Measurements from ENCODE around the gene SPATS2L.

DNA sequence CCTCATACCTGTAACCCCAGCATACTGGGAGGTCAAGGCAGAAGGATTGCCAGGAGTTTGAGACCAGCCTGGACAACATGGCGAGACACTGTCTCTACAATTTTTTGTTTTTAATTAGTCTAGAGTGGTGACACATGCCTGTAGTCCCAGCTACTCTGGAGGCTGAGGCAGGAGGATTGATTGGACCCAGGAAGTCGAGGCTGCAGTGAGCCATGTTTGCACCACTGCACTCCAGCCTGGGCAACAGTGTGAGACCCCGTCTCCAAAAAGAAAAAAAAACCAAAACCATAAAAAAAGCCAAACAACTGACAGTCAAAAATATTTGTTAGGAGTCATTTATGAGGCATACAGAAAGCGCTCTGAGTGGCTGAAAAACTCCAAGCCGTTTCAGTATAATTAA, 107.9 kb downstream of the SPATS2L start:
- TF ChIP-seq, protein P1, sequence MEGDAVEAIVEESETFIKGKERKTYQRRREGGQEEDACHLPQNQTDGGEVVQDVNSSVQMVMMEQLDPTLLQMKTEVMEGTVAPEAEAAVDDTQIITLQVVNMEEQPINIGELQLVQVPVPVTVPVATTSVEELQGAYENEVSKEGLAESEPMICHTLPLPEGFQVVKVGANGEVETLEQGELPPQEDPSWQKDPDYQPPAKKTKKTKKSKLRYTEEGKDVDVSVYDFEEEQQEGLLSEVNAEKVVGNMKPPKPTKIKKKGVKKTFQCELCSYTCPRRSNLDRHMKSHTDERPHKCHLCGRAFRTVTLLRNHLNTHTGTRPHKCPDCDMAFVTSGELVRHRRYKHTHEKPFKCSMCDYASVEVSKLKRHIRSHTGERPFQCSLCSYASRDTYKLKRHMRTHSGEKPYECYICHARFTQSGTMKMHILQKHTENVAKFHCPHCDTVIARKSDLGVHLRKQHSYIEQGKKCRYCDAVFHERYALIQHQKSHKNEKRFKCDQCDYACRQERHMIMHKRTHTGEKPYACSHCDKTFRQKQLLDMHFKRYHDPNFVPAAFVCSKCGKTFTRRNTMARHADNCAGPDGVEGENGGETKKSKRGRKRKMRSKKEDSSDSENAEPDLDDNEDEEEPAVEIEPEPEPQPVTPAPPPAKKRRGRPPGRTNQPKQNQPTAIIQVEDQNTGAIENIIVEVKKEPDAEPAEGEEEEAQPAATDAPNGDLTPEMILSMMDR (IDR thresholded peaks at IDR 0.05): no peak
- TF ChIP-seq POLR2A (IDR thresholded peaks at IDR 0.05) (no peak), EP300 (IDR thresholded peaks at IDR 0.05) (no peak), POLR2AphosphoS5 (IDR thresholded peaks at IDR 0.05) (no peak)
